Smooth muscle cell of the brain vasculature (primary cell): Measurements from ENCODE around the gene CLSTN1.

Experiments used
- DNase-seq: peaks from one replicate; pipeline ENCODE4 v3.0.0-alpha.2; 2012; ENCODE audit warnings: low read depth, low spot score

CLSTN1 gene

GRCh38 chr1:9823943-9824701 lies at the start of gene CLSTN1:
CLSTN1 (minus strand) TSS chr1:9823965; CDS start chr1:9823733, 232 bp downstream.
- DNase-seq: peak; percentile 57

DNA sequence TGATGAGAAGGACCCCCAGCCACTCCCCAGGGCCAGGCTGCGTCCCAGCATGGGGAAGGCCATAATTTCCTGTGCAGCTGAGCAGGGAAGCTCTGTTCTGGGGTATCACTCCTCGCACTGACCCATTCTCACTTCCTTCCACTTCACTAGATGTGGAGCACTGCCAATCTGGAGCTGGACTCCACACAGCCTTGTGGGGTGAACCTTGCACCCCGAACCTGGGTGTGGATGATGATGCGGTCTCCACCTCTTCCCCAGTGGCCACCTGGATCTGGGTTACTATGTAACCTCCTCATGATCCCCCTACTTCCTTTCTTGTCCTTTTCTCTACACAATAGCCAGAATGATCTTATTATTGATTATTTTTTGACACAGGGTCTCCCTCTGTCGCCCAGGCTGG lies 49.6 kb upstream of the CLSTN1 start:
- DNase-seq: no peak

GRCh38 chr1:9872430-9873165 lies 48.8 kb upstream of the CLSTN1 start:
- DNase-seq: no peak

DNA sequence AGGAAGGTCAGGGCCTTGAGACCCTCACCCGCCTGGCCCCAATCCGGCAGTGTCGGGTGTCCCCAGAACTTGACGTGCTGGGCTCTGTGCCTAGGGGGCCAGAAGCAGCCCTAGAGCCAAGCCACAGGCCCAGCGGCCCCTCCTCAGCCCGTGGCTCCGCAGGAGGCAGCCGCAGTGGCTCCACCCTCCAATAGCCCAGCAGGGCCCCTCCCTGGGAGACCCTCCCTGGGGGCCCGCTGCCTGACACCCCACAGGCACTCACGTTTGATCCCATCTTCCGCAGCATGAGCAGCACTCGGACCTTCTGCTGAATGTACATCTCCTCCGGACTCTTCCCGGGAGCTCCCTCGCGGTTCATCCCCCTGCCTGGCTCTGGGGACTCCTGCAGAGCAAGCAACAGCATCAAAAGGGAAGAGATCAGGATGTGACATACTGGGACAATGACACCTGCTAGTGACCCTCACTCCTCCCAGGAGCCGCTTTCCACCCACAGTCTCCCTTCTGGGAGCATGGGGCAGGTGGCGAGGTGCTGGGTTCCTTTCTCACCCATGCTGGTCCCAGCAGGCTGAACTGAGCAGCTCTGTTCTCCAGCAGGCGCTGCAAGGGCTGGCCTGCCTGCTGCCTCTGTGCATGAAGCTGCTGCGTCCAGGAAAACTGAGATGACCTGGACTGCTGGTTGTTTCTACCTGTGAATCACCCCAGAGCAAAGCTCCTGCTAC lies 48.1 kb upstream of the CLSTN1 start:
- no peak for DNase-seq

- DNase-seq: no peak
Observed at GRCh38 chr1:9871021-9871420, 47.3 kb upstream of the CLSTN1 start.

DNA sequence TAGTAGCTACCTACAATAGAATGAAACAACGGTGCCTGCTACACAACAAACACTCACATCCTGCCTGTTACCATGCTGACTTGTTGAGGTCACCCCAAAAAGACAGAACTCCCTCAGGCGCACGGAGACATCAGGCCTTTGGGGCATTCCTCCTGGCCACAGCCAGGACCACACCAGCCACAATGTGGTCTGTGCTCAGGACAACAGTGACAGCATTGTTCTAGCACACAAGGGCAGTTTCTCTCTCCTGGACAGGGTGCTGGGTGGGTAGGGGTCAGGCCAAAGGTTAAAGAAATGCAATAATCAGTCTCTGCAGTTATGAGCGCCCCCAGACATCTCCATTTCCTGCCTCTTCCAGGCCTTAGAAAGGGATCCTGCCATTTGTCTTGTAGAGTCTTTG lies 46.8 kb upstream of the CLSTN1 start:
- DNase-seq: no peak

GRCh38 chr1:9869831-9870251 lies 46.1 kb upstream of the CLSTN1 start:
- DNase-seq: no peak

DNA sequence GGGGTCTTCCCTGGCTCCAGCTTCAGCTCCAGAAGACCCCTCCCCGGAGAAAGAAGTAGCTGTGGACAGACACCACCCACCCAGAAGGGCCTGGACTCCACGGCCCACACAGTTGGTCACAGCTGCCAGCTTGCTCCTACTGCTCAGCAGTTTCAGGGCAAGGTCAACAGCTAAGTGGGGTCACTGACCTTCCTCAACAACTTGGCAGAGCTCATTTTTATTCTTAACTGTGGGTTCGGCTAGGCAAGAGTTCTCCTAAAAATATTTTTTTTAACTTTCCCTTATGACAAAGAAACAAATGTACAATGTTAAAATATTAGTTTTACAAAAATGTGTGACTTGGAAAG lies 44.5 kb upstream of the CLSTN1 start:
- no peak for DNase-seq

DNA sequence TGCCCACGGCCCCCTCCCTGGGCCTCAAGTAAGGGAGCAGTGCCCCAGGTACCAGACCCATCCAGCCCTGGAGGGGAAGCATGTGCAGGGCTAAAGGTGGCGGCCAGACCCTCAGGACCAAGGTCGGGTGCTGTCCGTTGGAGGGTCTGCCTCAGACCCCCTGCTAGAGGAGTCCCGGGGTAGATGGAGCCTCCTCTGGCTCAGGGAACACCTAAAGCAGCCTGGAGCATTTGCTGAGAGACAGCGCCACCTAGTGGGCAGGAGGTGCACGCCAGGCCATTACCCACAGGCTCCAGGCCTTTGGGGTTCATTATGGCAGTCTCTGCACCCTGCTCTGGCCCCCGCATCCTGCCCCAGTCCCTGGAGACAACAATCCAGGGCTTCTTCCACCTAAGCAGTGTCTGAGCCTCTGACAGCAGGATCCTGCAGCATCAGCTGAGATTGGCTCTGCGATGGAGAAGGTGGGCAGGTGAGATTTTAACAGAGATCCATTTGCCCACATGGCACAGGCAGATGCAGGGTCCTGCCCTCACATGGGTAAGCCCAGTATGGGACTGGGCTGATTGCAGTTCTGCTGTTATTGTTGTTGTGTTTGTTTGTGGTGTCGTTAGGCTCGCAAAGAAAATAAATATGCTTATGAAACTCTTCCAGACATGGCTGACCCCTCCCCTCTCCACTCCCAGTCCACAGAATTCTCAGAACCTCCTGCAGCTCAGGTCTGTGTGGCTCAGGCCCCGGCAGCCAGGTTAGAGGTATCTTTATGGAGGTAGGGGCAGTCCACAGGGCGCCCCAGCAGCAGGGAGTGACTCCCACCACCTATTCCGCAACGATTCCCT lies 43.9 kb upstream of the CLSTN1 start:
- DNase-seq: no peak

DNA sequence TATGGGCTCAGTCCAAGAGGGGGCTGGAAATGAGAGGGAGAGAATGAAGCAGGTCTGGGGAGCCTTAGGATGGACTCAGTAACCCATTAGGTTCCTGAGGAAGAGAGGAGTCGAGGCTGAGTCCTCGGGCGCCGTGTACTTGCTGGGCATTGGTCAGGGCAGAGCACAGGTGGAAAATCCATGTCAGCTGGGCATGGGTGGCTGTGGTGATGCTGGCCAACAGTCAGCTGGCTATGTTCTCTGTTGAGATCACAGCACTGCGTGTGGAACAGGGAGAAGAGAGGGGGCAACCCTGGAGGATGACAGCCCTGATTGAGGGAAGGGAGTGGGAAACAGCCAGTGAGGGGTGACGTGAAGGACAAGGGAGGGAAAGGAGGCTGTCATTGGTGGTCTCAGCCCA lies 43.1 kb upstream of the CLSTN1 start:
- no peak for DNase-seq

DNA sequence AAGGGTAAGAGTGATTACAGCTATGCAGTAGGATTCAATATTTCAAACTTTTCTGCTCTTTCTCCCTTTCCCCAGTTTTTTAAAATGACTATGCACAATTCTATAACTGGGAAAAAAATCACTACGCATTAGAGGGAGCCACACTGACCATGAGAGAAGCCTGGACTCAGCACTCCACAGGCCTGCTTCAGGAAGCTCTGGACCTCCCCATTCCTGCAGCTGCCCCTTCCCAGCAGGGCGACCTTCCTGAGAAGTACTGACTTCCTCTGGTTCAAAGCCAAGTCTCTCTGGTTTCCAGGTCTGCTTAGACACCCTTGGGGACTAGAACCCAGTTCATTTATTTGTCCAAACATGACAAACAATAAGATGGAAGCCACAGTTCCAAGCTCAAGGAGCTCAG lies 42.0 kb upstream of the CLSTN1 start:
- no peak for DNase-seq

DNA sequence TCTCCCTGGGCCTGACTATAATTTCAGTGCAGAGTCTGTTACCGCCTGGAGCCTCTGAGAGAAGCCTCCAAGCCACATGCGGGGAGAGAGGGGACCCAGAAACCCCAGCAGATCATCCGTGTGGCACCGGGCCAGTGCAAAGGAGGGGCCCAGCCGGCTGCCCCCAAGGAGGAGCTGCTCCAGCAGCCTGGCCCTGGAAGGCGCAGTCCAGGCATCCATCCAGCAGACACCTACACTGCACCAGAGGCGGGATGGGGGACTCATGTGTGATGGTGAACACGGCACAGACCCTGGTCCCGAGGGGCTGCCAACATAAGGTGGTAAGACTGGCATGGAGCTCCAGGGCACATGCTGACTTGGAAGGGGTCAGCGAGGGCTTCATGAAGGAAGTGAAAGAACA lies 39.6 kb upstream of the CLSTN1 start:
- no peak for DNase-seq

DNA sequence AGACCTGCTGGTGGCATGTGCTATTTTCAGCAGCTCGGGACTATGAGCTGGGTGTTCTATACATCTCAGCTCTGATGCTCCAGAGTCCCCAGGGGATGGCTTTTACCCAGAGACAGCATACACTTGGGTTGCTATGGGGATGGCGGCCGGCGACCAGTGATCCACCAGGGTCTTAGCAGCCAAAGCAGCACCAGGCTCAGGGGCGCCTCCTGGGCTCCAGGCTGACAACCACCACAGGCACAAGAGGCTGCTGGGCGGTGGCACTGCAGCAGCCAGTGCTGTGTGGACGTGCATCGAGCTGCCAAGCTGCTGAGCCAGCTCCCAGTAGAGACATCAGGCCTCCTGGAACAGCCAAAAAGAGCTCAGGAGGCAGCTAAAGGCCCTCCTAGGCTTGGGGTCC lies 37.6 kb upstream of the CLSTN1 start:
- DNase-seq: no peak

DNA sequence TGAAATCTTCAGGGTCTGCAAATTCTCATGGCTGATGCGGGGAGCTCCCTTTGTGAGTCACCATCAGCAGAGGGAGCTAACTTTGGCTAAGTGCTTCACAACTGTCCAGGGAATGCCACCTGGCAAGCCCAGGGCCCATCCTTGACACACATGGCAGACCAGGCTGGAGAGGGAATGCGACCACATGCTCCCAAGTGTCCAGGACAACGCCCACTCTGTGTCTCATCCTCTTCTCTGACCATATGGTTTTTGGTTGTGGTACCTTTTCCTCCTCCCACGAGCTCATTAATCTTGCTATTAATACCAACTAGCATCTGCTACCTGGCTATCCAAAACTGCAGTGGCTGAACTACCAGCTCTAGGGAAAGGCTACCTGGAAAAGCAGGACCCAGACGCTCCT lies 37.1 kb upstream of the CLSTN1 start:
- DNase-seq: no peak

- DNase-seq: no peak
Observed at GRCh38 chr1:9859281-9860014, 35.7 kb upstream of the CLSTN1 start.

- DNase-seq: no peak
Observed at GRCh38 chr1:9858293-9859035, 34.7 kb upstream of the CLSTN1 start.

- DNase-seq: no peak
Observed at GRCh38 chr1:9855186-9855585, 31.4 kb upstream of the CLSTN1 start.

GRCh38 chr1:9853249-9853595 lies 29.5 kb upstream of the CLSTN1 start:
- DNase-seq: no peak

GRCh38 chr1:9852410-9853248 lies 28.9 kb upstream of the CLSTN1 start:
- DNase-seq: no peak

DNA sequence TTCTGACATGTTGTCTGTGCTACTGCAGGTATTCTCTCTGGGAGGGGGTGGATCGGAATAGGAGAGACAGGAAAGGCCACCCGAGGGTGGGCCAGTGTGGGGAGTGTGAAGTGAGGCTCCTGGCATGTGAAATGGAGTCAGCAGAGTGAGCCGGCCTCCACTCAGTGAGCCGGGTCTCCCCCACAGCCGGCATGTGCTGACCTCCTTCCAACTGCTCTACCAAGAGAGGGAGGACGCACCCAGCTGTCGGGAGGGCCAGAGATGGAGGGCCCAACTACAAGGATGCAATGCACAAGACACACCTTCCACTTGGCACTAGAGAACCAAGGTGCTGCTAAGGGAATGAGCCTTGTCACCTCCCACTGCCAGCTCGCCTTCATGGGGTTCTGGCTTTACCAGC lies 28.2 kb upstream of the CLSTN1 start:
- DNase-seq: no peak
